Measurements from ENCODE around the gene FCN1.

Gene FCN1

DNA sequence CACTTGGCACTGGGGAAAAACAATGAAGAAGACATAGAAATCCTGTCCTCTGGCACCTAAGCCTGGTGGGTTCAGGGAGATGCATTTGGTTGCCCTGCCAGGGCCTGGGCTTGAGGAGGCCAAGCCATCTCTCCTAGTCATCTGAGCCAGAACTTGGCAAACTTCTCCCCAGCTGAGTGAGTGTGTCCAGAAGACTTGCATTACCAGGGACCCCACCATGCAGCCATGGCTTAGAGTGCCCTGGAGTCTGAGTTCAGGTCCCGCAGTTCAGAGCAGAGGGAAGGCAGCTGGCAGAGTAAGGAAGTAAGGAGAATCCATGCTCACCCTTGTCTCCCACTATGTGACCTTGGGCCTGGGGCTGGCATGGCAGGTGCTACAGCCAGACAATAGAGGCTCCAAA, 37.4 kb upstream of the FCN1 start:
- Histone ChIP-seq H3K4me1 (ENCODE audit: control insufficient read depth in 5 of 5, insufficient read depth in 5 of 5, low read length in 5 of 5) (no peaks in the 10 kb centered on the region), H3K36me3 (ENCODE audit: control insufficient read depth in 5 of 5, insufficient read depth in 5 of 5, low read length in 5 of 5) (no peaks in the 10 kb centered on the region), H3K27ac (ENCODE audit: low read depth, low read length) (no peak overlapping the region), H3K9ac (ENCODE audit: low read length in 5 of 5) (no peak overlapping the region), H3K27me3 (ENCODE audit: control insufficient read depth in 5 of 5, insufficient read depth in 4 of 5, low read length in 5 of 5) (no peaks in the 10 kb centered on the region), H3K4me3 (ENCODE audit: low read depth in 1 of 5, low read length in 5 of 5) (no peak overlapping the region), H3K9me3 (ENCODE audit: control insufficient read depth in 5 of 5, low read length in 5 of 5) (peaks cover 0 to 11% (median 6%) of the 10 kb centered on the region in 5 donors)

GRCh38 chr9:134951994-134952393, 34.3 kb upstream of the FCN1 start:
- no peak overlapping the region for H3K9ac ChIP-seq (ENCODE audit: low read length in 5 of 5)
- H3K4me3 ChIP-seq (ENCODE audit: low read depth in 1 of 5, low read length in 5 of 5), result no peak overlapping the region
- no peaks in the 10 kb centered on the region for H3K27me3 ChIP-seq (ENCODE audit: control insufficient read depth in 5 of 5, insufficient read depth in 4 of 5, low read length in 5 of 5)
- H3K27ac ChIP-seq (ENCODE audit: low read depth, low read length), result no peak overlapping the region
- no peaks in the 10 kb centered on the region for H3K36me3 ChIP-seq (ENCODE audit: control insufficient read depth in 5 of 5, insufficient read depth in 5 of 5, low read length in 5 of 5)
- H3K9me3 ChIP-seq (ENCODE audit: control insufficient read depth in 5 of 5, low read length in 5 of 5), result peaks cover 0 to 7% (median 6%) of the 10 kb centered on the region in 5 donors
- H3K4me1 ChIP-seq (ENCODE audit: control insufficient read depth in 5 of 5, insufficient read depth in 5 of 5, low read length in 5 of 5), result no peaks in the 10 kb centered on the region

GRCh38 chr9:134951461-134951860, 33.7 kb upstream of the FCN1 start:
- Histone ChIP-seq H3K9me3 (ENCODE audit: control insufficient read depth in 5 of 5, low read length in 5 of 5) (peaks cover 0 to 7% (median 6%) of the 10 kb centered on the region in 5 donors), H3K27ac (ENCODE audit: low read depth, low read length) (no peak overlapping the region), H3K9ac (ENCODE audit: low read length in 5 of 5) (no peak overlapping the region), H3K27me3 (ENCODE audit: control insufficient read depth in 5 of 5, insufficient read depth in 4 of 5, low read length in 5 of 5) (no peaks in the 10 kb centered on the region), H3K4me1 (ENCODE audit: control insufficient read depth in 5 of 5, insufficient read depth in 5 of 5, low read length in 5 of 5) (no peaks in the 10 kb centered on the region), H3K4me3 (ENCODE audit: low read depth in 1 of 5, low read length in 5 of 5) (no peak overlapping the region), H3K36me3 (ENCODE audit: control insufficient read depth in 5 of 5, insufficient read depth in 5 of 5, low read length in 5 of 5) (no peaks in the 10 kb centered on the region)

GRCh38 chr9:134950386-134951210, 32.9 kb upstream of the FCN1 start:
- peaks cover 0 to 7% (median 6%) of the 10 kb centered on the region in 5 donors for H3K9me3 ChIP-seq (ENCODE audit: control insufficient read depth in 5 of 5, low read length in 5 of 5)
- H3K4me3 ChIP-seq (ENCODE audit: low read depth in 1 of 5, low read length in 5 of 5), result no peak overlapping the region
- H3K36me3 ChIP-seq (ENCODE audit: control insufficient read depth in 5 of 5, insufficient read depth in 5 of 5, low read length in 5 of 5), result no peaks in the 10 kb centered on the region
- no peak overlapping the region for H3K9ac ChIP-seq (ENCODE audit: low read length in 5 of 5)
- H3K27me3 ChIP-seq (ENCODE audit: control insufficient read depth in 5 of 5, insufficient read depth in 4 of 5, low read length in 5 of 5), result peaks cover 0 to 2% (median 0%) of the 10 kb centered on the region in 5 donors
- no peak overlapping the region for H3K27ac ChIP-seq (ENCODE audit: low read depth, low read length)
- H3K4me1 ChIP-seq (ENCODE audit: control insufficient read depth in 5 of 5, insufficient read depth in 5 of 5, low read length in 5 of 5), result no peaks in the 10 kb centered on the region

DNA sequence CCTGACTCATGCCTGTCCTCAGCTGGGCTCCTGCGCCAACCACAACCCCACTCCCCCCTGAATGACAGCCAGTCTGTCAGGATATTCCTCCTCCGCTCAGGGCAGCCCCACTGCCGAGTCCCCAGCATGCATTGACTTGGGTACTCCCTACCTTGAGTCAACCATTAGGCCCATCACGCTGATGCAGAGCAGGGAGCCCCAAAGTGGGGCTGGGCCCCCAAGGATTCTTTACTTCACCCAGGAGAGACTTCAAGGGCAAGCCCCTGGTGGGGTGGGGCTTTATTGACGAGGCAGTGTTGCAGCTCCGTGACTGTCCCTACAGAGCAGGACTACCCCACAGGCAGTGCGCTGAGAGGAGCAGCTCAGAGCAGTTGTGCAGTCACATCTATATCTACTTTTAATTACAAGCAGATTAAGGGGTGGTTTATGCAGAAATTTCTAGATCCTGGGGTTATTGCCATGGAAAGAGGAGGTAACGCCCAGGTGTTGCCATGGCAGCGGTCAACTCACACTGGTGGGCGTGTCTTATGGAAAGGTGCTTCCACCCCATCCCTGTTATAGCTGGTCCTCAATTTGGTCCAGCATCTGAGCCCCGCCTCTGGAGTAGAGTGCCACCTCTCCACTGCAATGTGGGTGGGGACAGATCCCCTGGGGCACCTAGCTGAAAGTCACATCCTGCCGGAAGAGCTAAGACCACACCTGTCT, 32.1 kb upstream of the FCN1 start:
- peaks cover 0 to 2% (median 0%) of the 10 kb centered on the region in 5 donors for H3K27me3 ChIP-seq (ENCODE audit: control insufficient read depth in 5 of 5, insufficient read depth in 4 of 5, low read length in 5 of 5)
- no peak overlapping the region for H3K27ac ChIP-seq (ENCODE audit: low read depth, low read length)
- H3K9ac ChIP-seq (ENCODE audit: low read length in 5 of 5), result no peak overlapping the region
- H3K4me1 ChIP-seq (ENCODE audit: control insufficient read depth in 5 of 5, insufficient read depth in 5 of 5, low read length in 5 of 5), result peaks cover 0 to 5% (median 2%) of the 10 kb centered on the region in 5 donors
- peaks cover 0 to 7% (median 6%) of the 10 kb centered on the region in 5 donors for H3K9me3 ChIP-seq (ENCODE audit: control insufficient read depth in 5 of 5, low read length in 5 of 5)
- no peak overlapping the region for H3K4me3 ChIP-seq (ENCODE audit: low read depth in 1 of 5, low read length in 5 of 5)
- H3K36me3 ChIP-seq (ENCODE audit: control insufficient read depth in 5 of 5, insufficient read depth in 5 of 5, low read length in 5 of 5), result no peaks in the 10 kb centered on the region

GRCh38 chr9:134948149-134948548, 30.4 kb upstream of the FCN1 start:
- Histone ChIP-seq H3K4me1 (ENCODE audit: control insufficient read depth in 5 of 5, insufficient read depth in 5 of 5, low read length in 5 of 5) (peaks cover 2 to 22% (median 19%) of the 10 kb centered on the region in 5 donors), H3K9ac (ENCODE audit: low read length in 5 of 5) (no peak overlapping the region), H3K9me3 (ENCODE audit: control insufficient read depth in 5 of 5, low read length in 5 of 5) (peaks cover 0 to 7% (median 6%) of the 10 kb centered on the region in 5 donors), H3K27me3 (ENCODE audit: control insufficient read depth in 5 of 5, insufficient read depth in 4 of 5, low read length in 5 of 5) (peaks cover 0 to 5% (median 2%) of the 10 kb centered on the region in 5 donors), H3K4me3 (ENCODE audit: low read depth in 1 of 5, low read length in 5 of 5) (no peak overlapping the region), H3K27ac (ENCODE audit: low read depth, low read length) (no peak overlapping the region), H3K36me3 (ENCODE audit: control insufficient read depth in 5 of 5, insufficient read depth in 5 of 5, low read length in 5 of 5) (no peaks in the 10 kb centered on the region)

DNA sequence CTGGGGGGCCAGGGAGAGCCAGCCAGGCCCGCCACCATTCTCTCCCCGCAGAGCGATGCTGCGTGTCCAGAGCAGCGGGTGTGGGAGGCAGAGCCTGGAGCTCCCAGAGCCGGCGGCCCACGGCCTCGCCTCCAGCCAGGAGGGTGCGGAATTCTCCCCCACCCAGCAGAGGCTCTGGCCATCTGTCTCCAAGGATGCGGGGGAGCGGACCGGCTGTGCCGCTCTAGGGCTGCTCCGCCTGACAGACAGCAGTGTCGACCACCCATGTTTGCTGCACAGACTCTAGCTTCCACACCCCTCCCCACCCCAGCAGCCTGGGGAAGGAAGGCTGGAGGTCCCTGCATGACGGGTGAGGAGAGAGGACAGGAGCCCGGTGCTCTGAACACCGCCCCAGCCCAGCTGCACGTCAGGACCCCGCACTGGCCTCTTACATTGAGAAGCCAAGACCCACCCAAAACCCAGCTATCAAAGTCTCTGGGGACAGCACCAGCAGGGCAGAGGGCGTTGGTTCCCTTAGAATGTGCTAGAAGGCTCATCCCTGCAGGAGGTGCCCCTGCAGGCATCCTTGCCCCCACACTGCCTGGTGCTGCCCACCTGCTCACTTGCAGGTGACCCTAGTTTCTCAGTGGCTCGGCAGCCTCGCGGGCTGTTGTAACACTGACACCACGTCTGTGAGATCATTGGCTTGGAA, 29.7 kb upstream of the FCN1 start:
- Histone ChIP-seq H3K9ac (ENCODE audit: low read length in 5 of 5) (no peak overlapping the region), H3K4me1 (ENCODE audit: control insufficient read depth in 5 of 5, insufficient read depth in 5 of 5, low read length in 5 of 5) (peaks cover 2 to 30% (median 26%) of the 10 kb centered on the region in 5 donors), H3K27ac (ENCODE audit: low read depth, low read length) (no peak overlapping the region), H3K36me3 (ENCODE audit: control insufficient read depth in 5 of 5, insufficient read depth in 5 of 5, low read length in 5 of 5) (no peaks in the 10 kb centered on the region), H3K9me3 (ENCODE audit: control insufficient read depth in 5 of 5, low read length in 5 of 5) (peaks cover 0 to 7% (median 6%) of the 10 kb centered on the region in 5 donors), H3K4me3 (ENCODE audit: low read depth in 1 of 5, low read length in 5 of 5) (no peak overlapping the region), H3K27me3 (ENCODE audit: control insufficient read depth in 5 of 5, insufficient read depth in 4 of 5, low read length in 5 of 5) (peaks cover 0 to 7% (median 2%) of the 10 kb centered on the region in 5 donors)

GRCh38 chr9:134946663-134947062, 29.0 kb upstream of the FCN1 start:
- Histone ChIP-seq H3K27ac (ENCODE audit: low read depth, low read length) (no peak overlapping the region), H3K4me1 (ENCODE audit: control insufficient read depth in 5 of 5, insufficient read depth in 5 of 5, low read length in 5 of 5) (peaks cover 5 to 37% (median 33%) of the 10 kb centered on the region in 5 donors), H3K36me3 (ENCODE audit: control insufficient read depth in 5 of 5, insufficient read depth in 5 of 5, low read length in 5 of 5) (no peaks in the 10 kb centered on the region), H3K4me3 (ENCODE audit: low read depth in 1 of 5, low read length in 5 of 5) (no peak overlapping the region), H3K27me3 (ENCODE audit: control insufficient read depth in 5 of 5, insufficient read depth in 4 of 5, low read length in 5 of 5) (peaks cover 0 to 7% (median 2%) of the 10 kb centered on the region in 5 donors), H3K9ac (ENCODE audit: low read length in 5 of 5) (no peak overlapping the region), H3K9me3 (ENCODE audit: control insufficient read depth in 5 of 5, low read length in 5 of 5) (no peaks in the 10 kb centered on the region)

DNA sequence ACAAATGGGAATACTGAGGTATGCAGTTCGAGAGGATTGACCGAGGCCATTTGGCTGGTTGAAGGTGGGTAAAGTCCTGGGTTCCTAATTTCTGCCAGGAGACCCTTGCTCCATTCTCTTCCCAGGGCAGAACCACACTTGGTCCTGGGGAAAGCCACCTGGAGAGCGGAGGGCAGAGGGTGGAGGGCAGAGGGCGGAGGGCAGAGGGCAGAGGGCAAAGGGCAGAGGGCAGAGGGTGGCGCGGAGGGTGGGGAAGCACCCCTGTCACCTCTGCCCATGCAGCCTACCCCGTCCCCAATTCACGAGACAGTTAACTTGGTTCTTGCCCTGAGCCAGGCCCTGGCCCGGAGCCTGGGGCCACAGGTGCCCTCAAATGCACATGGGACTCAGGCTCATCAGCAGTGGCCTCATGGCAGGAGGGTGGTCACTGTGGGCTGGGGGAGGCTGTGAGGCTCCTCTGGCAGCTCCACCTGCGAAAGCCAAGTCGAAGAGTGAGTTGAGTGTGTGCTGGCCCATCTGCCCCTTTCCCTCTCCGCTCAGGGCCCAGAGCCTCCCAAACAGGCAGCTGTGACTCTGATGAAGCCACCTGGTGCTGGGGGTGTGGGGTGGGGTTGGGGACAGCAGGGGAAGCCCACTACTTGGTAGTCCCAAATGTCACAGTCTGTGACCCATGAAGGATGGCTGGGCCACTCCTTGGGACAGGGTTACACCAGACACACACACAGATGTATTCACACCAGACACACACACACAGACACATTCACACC, 28.0 kb upstream of the FCN1 start:
- Histone ChIP-seq H3K36me3 (ENCODE audit: control insufficient read depth in 5 of 5, insufficient read depth in 5 of 5, low read length in 5 of 5) (no peaks in the 10 kb centered on the region), H3K27ac (ENCODE audit: low read depth, low read length) (no peak overlapping the region), H3K4me3 (ENCODE audit: low read depth in 1 of 5, low read length in 5 of 5) (no peak overlapping the region), H3K9me3 (ENCODE audit: control insufficient read depth in 5 of 5, low read length in 5 of 5) (no peaks in the 10 kb centered on the region), H3K27me3 (ENCODE audit: control insufficient read depth in 5 of 5, insufficient read depth in 4 of 5, low read length in 5 of 5) (peaks cover 0 to 7% (median 2%) of the 10 kb centered on the region in 5 donors), H3K9ac (ENCODE audit: low read length in 5 of 5) (no peak overlapping the region), H3K4me1 (ENCODE audit: control insufficient read depth in 5 of 5, insufficient read depth in 5 of 5, low read length in 5 of 5) (peaks cover 5 to 37% (median 33%) of the 10 kb centered on the region in 5 donors)
